ENCODE measurements around the gene RINL.

GRCh38 chr19:38910488-38910887, 32.4 kb upstream of the RINL start:
- TF ChIP-seq POLR2A (IDR thresholded peaks at IDR 0.05; ENCODE audit: low read length) (no peak), GATA1 (IDR thresholded peaks at IDR 0.05; ENCODE audit: low read depth, low read length) (no peak)
